NCI-H345 treated with DMSO at 0.1 percent for 48 hours (cell line): ENCODE measurements around the gene KIF9.
"Not testable (repeated sequence)": the region's sequence is repeated elsewhere in the genome, so short reads cannot be mapped to it uniquely, and the experiment has no call there.

Experiments used
- DNase-seq: peaks from one replicate; lab custom pipeline; 2025; ENCODE audit not compliant: unreplicated experiment; lab: John Stamatoyannopoulos, UW

Gene KIF9

GRCh38 chr3:47251689-47252088 lies 30.9 kb downstream of the KIF9 start:
- no peak for DNase-seq

- not testable (repeated sequence) for DNase-seq
Measured at GRCh38 chr3:47251085-47251484, 31.5 kb downstream of the KIF9 start.

GRCh38 chr3:47250309-47251060 lies 32.1 kb downstream of the KIF9 start:
- no peak for DNase-seq

GRCh38 chr3:47247131-47248064 lies 35.2 kb downstream of the KIF9 start:
- no peak for DNase-seq

- DNase-seq, result no peak
Measured at GRCh38 chr3:47245271-47245670, 37.3 kb downstream of the KIF9 start.

- no peak for DNase-seq
Measured at GRCh38 chr3:47244531-47245100, 38.0 kb downstream of the KIF9 start.

GRCh38 chr3:47243419-47244147 lies 39.0 kb downstream of the KIF9 start:
- no peak for DNase-seq

GRCh38 chr3:47239929-47240328 lies 42.7 kb downstream of the KIF9 start:
- DNase-seq, result no peak

GRCh38 chr3:47238017-47238416 lies 44.6 kb downstream of the KIF9 start:
- no peak for DNase-seq

- no peak for DNase-seq
Measured at GRCh38 chr3:47228088-47228487, 54.5 kb downstream of the KIF9 start.

- DNase-seq, result no peak
Measured at GRCh38 chr3:47227678-47228077, 54.9 kb downstream of the KIF9 start.

- DNase-seq, result no peak
Measured at GRCh38 chr3:47225310-47225906, 57.2 kb downstream of the KIF9 start.

GRCh38 chr3:47223755-47224154 lies 58.8 kb downstream of the KIF9 start:
- no peak for DNase-seq

GRCh38 chr3:47221798-47222197 lies 60.8 kb downstream of the KIF9 start:
- DNase-seq, result no peak

- no peak for DNase-seq
Measured at GRCh38 chr3:47210863-47211405, 71.7 kb downstream of the KIF9 start.

- DNase-seq, result not testable (repeated sequence)
Measured at GRCh38 chr3:47206022-47206421, 76.6 kb downstream of the KIF9 start.

GRCh38 chr3:47204875-47205274 lies 77.7 kb downstream of the KIF9 start:
- no peak for DNase-seq

- DNase-seq, result no peak
Measured at GRCh38 chr3:47202542-47202941, 80.1 kb downstream of the KIF9 start.

- DNase-seq, result no peak
Measured at GRCh38 chr3:47197287-47197686, 85.3 kb downstream of the KIF9 start.

GRCh38 chr3:47194994-47195393 lies 87.6 kb downstream of the KIF9 start:
- no peak for DNase-seq
